ENCODE results near the gene CLDND1. TPM values are rescaled to one million over a fixed set of nuclear protein-coding genes. Genes with fewer than 3 reads are reported as not detected.

Gene CLDND1
- total and polyA plus RNA-seq, 2 donors (not counting 1 experiment from before 2014, with no cell fraction given), result 69.4 to 134 TPM

- no peak overlapping the region for H3K9ac ChIP-seq (ENCODE audit: low read length)
- no peaks in the 10 kb centered on the region for H4K20me1 ChIP-seq (ENCODE audit: control insufficient read depth, insufficient read depth, low read length, poor library complexity, severe bottlenecking)
- H2AFZ ChIP-seq (ENCODE audit: insufficient read depth, low read depth, low read length, poor library complexity, severe bottlenecking), result no peak overlapping the region
- POLR2A ChIA-PET, result no interaction called here
- H3K36me3 ChIP-seq (replicated peaks in 1 of 2; ENCODE audit: control extremely low read depth in 1 of 2, control insufficient read depth in 1 of 2, extremely low read depth in 1 of 2, insufficient read depth in 2 of 2, low read length in 1 of 2), result no peaks in the 10 kb centered on the region
- H3K9me3 Mint-ChIP-seq (ENCODE audit: insufficient read depth), result no peaks in the 10 kb centered on the region
- ATAC-seq (ENCODE audit: low read depth) (no peak), DNase-seq (no peak)
- no peaks in the 10 kb centered on the region for H3K79me2 ChIP-seq (ENCODE audit: control insufficient read depth, insufficient read depth, low read length)
- TF ChIP-seq EZH2 (IDR thresholded peaks at IDR 0.05; ENCODE audit: borderline replicate concordance, insufficient read depth, low read depth, low read length, poor library complexity, severe bottlenecking), result no peak
- TF ChIP-seq, protein P1, sequence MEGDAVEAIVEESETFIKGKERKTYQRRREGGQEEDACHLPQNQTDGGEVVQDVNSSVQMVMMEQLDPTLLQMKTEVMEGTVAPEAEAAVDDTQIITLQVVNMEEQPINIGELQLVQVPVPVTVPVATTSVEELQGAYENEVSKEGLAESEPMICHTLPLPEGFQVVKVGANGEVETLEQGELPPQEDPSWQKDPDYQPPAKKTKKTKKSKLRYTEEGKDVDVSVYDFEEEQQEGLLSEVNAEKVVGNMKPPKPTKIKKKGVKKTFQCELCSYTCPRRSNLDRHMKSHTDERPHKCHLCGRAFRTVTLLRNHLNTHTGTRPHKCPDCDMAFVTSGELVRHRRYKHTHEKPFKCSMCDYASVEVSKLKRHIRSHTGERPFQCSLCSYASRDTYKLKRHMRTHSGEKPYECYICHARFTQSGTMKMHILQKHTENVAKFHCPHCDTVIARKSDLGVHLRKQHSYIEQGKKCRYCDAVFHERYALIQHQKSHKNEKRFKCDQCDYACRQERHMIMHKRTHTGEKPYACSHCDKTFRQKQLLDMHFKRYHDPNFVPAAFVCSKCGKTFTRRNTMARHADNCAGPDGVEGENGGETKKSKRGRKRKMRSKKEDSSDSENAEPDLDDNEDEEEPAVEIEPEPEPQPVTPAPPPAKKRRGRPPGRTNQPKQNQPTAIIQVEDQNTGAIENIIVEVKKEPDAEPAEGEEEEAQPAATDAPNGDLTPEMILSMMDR (IDR thresholded peaks at IDR 0.05), result no peak
- H3K4me1 Mint-ChIP-seq, result peaks cover 41% of the 10 kb centered on the region
- no peak overlapping the region for H3K27ac Mint-ChIP-seq
- peaks cover 7% of the 10 kb centered on the region for H3K27me3 Mint-ChIP-seq
- H3K4me3 ChIP-seq (ENCODE audit: control extremely low read depth in 1 of 5, extremely low read depth in 1 of 5, insufficient read depth in 1 of 5, low read depth in 2 of 5, low read length in 4 of 5), result no peak overlapping the region
- intact Hi-C loops (cut with micrococcal nuclease), result no loop called here
- H3K4me2 ChIP-seq (replicated peaks; ENCODE audit: low read depth, low read length, poor library complexity, severe bottlenecking), result no peak overlapping the region
- peaks cover 0 to 1% (median 0%) of the 10 kb centered on the region in 3 donors for H3K9me3 ChIP-seq (ENCODE audit: control extremely low read depth in 1 of 3, control insufficient read depth in 2 of 3, insufficient read depth in 1 of 3, low read length in 2 of 3)
- H3K4me1 ChIP-seq (ENCODE audit: control insufficient read depth in 2 of 2, insufficient read depth in 2 of 2, low read length in 2 of 2), result peaks cover 3 to 27% of the 10 kb centered on the region in 2 donors
- no peaks in the 10 kb centered on the region for H3K27me3 ChIP-seq (replicated peaks in 1 of 4; ENCODE audit: control extremely low read depth in 1 of 4, control insufficient read depth in 3 of 4, insufficient read depth in 4 of 4, low read length in 3 of 4)
- H3K4me3 Mint-ChIP-seq, result no peak overlapping the region
- peak overlapping the region in 1 of 2 donors; percentile 41 for H3K27ac ChIP-seq (ENCODE audit: low read length in 2 of 2)
- CTCF ChIA-PET, result no interaction called here
- 85% methylated on average over 3 of the region's 6 CpGs for WGBS (ENCODE audit: insufficient coverage)
These were observed 30.4 kb upstream of the CLDND1 start for GRCh38 chr3:98553021-98553563.

DNA sequence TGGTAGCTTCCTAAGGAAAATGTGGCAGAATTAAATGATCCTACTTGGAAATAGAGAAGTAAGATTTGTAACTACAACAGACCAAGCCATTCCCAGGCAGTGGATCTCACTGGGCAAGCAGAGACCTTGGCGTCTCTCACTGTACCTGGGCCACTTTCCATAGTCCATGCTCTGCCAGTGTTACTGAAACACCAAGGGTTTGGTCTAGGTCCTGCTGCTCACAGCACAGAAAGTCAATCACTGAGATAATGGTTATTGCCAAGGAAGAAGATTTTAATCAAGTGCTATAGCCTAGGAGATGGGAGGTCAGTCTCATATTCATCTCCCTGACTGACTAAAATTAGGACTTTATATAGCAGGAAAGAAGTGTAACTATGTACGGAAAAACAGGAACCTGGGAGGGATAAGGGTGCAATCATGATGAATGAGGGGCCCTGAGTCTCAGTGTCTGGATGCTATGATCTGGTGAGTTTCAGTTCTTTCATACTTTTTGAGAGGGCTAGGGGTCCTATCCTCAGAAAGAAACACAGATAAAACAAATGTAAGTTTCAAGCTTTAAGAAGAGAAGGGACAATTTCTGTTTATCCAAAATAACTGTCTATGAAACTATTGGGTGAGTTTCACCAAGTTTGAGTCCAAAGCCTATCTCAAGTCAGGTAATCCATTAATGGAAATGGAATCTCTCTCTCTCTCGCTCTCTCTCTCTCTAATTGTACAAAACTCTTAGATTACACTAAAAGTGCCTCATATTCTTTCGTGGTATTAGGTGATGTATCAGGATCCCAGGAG lies 29.7 kb upstream of the CLDND1 start:
- intact Hi-C loops (cut with micrococcal nuclease), result no loop called here
- H3K9me3 ChIP-seq (ENCODE audit: control extremely low read depth in 1 of 3, control insufficient read depth in 2 of 3, insufficient read depth in 1 of 3, low read length in 2 of 3), result peaks cover 0 to 1% (median 0%) of the 10 kb centered on the region in 3 donors
- H3K9me3 Mint-ChIP-seq (ENCODE audit: insufficient read depth), result no peaks in the 10 kb centered on the region
- H3K4me3 ChIP-seq (ENCODE audit: control extremely low read depth in 1 of 5, extremely low read depth in 1 of 5, insufficient read depth in 1 of 5, low read depth in 2 of 5, low read length in 4 of 5), result no peak overlapping the region
- ATAC-seq (ENCODE audit: low read depth) (no peak), DNase-seq (no peak)
- no peak overlapping the region for H3K4me2 ChIP-seq (replicated peaks; ENCODE audit: low read depth, low read length, poor library complexity, severe bottlenecking)
- no peak overlapping the region for H3K27ac Mint-ChIP-seq
- peaks cover 3 to 26% of the 10 kb centered on the region in 2 donors for H3K4me1 ChIP-seq (ENCODE audit: control insufficient read depth in 2 of 2, insufficient read depth in 2 of 2, low read length in 2 of 2)
- no peaks in the 10 kb centered on the region for H3K36me3 ChIP-seq (replicated peaks in 1 of 2; ENCODE audit: control extremely low read depth in 1 of 2, control insufficient read depth in 1 of 2, extremely low read depth in 1 of 2, insufficient read depth in 2 of 2, low read length in 1 of 2)
- no peaks in the 10 kb centered on the region for H4K20me1 ChIP-seq (ENCODE audit: control insufficient read depth, insufficient read depth, low read length, poor library complexity, severe bottlenecking)
- peak overlapping the region in 1 of 2 donors; percentile 41 for H3K27ac ChIP-seq (ENCODE audit: low read length in 2 of 2)
- H3K4me1 Mint-ChIP-seq, result peaks cover 39% of the 10 kb centered on the region
- ChIA-PET CTCF (no interaction called here), POLR2A (no interaction called here)
- H3K27me3 Mint-ChIP-seq, result peaks cover 7% of the 10 kb centered on the region
- H3K4me3 Mint-ChIP-seq, result no peak overlapping the region
- 75% methylated on average over 2 of the region's 4 CpGs for WGBS (ENCODE audit: insufficient coverage)
- TF ChIP-seq, protein P1 (IDR thresholded peaks at IDR 0.05), result no peak
- TF ChIP-seq EZH2 (IDR thresholded peaks at IDR 0.05; ENCODE audit: borderline replicate concordance, insufficient read depth, low read depth, low read length, poor library complexity, severe bottlenecking), result no peak
- H2AFZ ChIP-seq (ENCODE audit: insufficient read depth, low read depth, low read length, poor library complexity, severe bottlenecking), result no peak overlapping the region
- H3K79me2 ChIP-seq (ENCODE audit: control insufficient read depth, insufficient read depth, low read length), result no peaks in the 10 kb centered on the region
- no peaks in the 10 kb centered on the region for H3K27me3 ChIP-seq (replicated peaks in 1 of 4; ENCODE audit: control extremely low read depth in 1 of 4, control insufficient read depth in 3 of 4, insufficient read depth in 4 of 4, low read length in 3 of 4)
- no peak overlapping the region for H3K9ac ChIP-seq (ENCODE audit: low read length)

All from B cell (primary cell).